NB4 (cell line): Measurements from ENCODE around the gene SAP25.

Experiments used
- MYC ChIP-seq: IDR thresholded peaks from 2 replicates; pipeline ENCODE4 v1.6.1; 2011; ENCODE audit warnings: low read depth, low read length
- POLR2A ChIP-seq: IDR thresholded peaks from 2 replicates; pipeline ENCODE4 v1.6.1; 2011; ENCODE audit warnings: mild to moderate bottlenecking; ENCODE audit not compliant: insufficient read length; ENCODE audit errors: extremely low read depth
- TF ChIP-seq, protein P1 (sequence below): IDR thresholded peaks from one replicate; pipeline ENCODE4 v1.5.1; 2012; ENCODE audit warnings: low read depth, low read length
- TF ChIP-seq, protein P2 (sequence below): IDR thresholded peaks from 2 replicates; pipeline ENCODE4 v1.6.1; 2011; ENCODE audit warnings: low read depth, low read length

DNA sequence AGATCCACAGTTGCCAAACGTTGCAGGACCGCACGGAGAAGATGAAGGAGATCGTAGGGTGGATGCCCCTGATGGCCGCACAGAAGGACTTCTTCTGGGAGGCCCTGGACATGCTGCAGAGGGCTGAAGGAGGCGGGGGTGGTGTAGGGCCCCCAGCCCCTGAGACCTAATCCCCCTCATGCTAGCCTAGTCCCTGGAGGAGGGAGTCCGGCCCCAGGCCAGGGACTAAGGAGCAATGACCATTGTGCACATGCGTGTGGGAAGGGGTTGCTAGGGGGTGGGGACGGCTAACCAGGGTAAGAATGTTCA, 27.0 kb upstream of the SAP25 start:
- TF ChIP-seq, protein P1, sequence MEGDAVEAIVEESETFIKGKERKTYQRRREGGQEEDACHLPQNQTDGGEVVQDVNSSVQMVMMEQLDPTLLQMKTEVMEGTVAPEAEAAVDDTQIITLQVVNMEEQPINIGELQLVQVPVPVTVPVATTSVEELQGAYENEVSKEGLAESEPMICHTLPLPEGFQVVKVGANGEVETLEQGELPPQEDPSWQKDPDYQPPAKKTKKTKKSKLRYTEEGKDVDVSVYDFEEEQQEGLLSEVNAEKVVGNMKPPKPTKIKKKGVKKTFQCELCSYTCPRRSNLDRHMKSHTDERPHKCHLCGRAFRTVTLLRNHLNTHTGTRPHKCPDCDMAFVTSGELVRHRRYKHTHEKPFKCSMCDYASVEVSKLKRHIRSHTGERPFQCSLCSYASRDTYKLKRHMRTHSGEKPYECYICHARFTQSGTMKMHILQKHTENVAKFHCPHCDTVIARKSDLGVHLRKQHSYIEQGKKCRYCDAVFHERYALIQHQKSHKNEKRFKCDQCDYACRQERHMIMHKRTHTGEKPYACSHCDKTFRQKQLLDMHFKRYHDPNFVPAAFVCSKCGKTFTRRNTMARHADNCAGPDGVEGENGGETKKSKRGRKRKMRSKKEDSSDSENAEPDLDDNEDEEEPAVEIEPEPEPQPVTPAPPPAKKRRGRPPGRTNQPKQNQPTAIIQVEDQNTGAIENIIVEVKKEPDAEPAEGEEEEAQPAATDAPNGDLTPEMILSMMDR: no peak
- TF ChIP-seq, protein P2, sequence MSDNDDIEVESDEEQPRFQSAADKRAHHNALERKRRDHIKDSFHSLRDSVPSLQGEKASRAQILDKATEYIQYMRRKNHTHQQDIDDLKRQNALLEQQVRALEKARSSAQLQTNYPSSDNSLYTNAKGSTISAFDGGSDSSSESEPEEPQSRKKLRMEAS: no peak
- no peak for TF ChIP-seq POLR2A
- no peak for TF ChIP-seq MYC
